Measurements from ENCODE around the gene RAD9A.
"Not testable (repeated sequence)": the region's sequence is repeated elsewhere in the genome, so short reads cannot be mapped to it uniquely, and the experiment has no call there.

Gene RAD9A

DNA sequence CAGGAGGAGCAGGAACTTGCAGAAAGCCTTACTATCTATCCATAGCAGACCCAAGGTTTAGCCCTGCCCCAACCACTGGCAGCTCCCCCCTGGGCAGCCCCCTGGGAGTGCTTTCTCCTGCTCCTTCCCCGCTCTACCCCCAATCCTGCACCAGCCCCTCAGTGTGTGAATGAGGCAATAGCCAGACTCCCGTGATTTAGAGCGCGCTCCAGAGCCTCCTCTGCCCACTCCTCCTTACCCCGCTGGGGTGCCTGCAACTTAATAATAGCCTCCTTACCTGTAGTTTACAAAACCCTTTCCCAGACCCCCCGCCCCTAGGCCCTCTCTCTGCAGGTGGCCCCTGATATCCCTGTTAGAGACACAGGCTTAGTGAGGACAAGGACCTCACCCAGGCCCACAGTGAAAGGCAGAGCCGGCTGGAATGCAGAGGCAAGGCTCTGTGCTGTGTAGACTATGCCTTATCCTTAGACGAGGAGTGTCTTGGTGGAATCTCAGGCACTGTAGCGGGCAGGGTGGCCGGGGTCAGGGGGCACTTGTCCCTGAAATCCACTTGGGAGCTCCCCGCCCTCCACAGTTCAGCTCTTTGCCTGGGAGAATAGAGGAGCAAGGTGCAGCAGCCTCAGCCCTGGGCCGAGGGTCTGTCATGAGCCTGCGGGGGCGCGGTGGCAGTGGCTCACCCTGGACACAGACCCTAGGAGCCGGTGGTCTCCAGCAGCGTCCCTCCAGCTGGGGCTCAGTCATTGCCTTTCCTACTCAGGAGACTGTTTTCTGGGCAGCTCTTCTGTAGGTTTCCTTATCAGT lies 19.4 kb downstream of the RAD9A start:
- no peak for DNase-seq

DNA sequence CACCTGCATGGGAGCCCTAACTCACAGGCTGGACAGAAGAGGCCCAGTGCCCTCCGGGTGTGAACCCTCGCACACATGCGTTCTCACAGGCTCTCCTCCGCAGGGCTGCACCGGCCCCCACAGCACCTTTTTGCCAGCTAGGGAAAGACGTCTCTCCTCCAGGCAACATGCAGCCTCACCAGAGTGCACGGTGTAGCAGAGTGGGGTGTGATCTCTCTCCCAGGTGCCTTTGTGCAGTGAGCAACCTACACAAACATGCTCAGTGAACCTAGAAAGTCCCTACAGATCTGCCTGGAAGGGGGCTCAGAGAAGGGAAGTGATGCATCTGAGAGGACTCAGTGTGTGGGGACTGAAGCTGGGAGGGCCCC lies 20.0 kb downstream of the RAD9A start:
- no peak for DNase-seq

- no peak for DNase-seq
Observed at GRCh38 chr11:67412495-67413179, 20.9 kb downstream of the RAD9A start.

DNA sequence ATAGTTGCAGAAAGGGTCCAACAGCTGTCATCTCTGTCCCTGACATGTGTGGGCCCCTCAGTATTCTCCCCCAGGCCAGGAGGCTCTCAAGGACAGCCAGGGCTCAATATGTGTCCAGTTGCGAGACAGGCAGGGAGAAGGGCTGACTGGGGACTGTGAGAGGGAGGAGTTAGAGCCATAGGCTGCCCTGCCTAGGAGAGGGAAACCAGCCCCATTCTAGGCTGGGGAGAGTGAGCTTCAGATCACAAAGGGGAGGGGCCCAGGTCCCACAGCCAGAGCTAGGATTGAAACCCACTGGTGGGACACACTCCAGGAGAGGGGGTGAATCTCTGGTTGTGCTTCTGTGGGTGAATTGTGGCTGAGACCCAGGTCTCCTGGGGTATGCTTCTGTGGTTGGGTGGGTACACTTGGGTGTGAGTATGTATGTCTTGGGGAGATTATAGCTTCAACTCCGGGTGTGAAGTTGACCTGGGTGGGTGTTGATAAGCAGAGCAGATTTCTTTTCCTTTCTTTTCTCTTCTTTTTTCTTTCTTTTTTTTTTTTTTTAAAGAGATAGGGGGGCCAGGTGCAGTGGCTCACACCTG lies 21.6 kb downstream of the RAD9A start:
- DNase-seq, result peak in 1 of 2 donors; percentile 27

GRCh38 chr11:67415501-67416304 lies 23.9 kb downstream of the RAD9A start, which contains the start of gene CARNS1:
CARNS1 (plus strand) TSS chr11:67415678; CDS start chr11:67416200, 522 bp downstream.
- peak in 1 of 2 donors; percentile 91 for DNase-seq

GRCh38 chr11:67416416-67417335 lies 24.9 kb downstream of the RAD9A start:
- DNase-seq, result no peak

GRCh38 chr11:67417425-67417824 lies 25.6 kb downstream of the RAD9A start:
- DNase-seq, result no peak

- DNase-seq, result no peak
Observed at GRCh38 chr11:67418476-67419281, 26.9 kb downstream of the RAD9A start.

DNA sequence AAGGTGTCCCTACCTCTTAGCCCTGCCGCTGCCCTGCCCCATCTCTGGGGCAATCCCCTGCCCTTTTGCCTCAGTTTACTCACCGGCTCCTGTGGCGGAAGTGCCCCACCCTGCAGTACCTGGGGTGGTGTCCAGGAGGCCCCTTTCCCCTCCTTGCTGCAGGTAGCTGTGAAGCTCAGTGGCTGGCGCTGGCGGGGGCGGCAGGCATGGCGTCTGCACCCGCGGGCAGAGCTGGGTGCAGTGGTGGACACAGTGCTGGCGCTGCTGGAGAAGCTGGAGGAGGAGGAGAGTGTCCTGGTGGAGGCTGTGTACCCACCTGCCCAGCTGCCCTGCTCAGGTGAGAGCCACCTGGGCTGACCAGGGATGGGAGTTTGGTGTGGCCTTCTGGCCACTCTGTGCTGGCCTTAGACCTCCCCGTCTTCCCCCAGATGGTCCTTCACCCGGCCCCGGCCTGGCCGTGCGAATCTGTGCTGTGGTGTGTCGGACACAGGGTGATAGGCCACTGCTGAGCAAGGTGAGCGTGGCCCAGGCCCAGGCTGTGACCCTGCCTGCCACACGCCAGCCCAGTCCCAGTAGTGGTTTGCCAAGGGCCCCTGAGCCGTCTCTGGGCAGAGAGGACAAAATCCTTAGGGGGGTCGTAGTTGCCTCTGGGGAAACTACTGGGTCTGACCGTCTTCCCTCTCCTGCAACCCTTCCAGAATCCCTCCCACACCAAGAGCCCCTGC lies 27.7 kb downstream of the RAD9A start:
- DNase-seq, result no peak

DNA sequence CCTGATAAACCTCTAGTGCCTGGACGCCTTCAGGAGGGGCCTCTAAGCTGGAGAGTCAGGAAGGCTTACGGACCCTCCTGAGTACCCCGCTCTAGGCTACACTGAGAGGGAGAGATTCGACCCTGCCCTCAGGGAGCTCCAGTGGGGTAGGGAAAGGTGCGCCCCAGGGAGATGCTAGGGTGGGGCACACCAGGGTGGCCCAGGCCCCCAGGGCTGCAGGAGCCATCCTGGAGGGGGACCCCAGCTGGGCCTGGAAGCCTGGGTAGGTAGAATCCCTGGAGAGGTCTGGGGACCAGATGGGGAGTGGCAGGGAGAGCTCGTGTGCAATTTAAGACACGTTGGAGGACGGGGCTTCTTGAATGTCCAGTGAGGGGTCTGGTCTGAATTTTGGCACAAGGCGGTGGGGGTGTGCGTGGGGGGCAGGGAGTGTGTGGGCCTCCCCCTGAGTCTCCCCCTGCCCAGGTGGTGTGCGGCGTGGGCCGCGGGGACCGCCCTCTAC lies 28.4 kb downstream of the RAD9A start:
- no peak for DNase-seq

GRCh38 chr11:67420646-67421429 lies 29.1 kb downstream of the RAD9A start:
- peak; percentile 75 to 87 for DNase-seq

DNA sequence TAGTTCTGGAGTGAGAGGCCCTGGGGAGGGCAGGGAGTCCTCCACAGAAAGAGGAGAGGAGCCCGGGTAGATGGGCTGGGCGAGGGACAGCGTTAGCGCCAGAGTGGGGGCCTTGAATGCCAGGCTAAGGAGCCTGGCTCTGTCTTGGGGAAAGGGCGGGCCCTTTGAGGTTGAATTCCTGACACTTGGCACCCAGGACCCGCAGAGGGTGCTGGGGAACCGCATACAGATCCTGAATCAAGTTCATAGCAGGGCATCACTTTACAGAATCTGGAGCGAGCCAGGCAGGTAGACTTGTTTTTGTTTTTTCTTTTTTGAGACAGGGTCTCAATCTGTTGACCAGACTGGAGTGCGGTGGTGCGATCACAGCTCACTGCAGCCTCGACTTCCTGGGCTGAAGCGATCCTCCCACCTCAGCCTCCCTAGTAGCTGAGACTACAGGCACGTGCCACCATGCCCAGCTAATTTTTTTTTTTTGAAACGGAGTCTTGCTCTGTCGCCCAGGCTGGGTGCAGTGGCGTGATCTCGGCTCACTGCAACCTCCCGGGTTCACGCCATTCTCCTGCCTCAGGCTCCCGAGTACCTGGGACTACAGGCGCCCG lies 29.7 kb downstream of the RAD9A start:
- DNase-seq, result no peak

GRCh38 chr11:67422891-67423290 lies 31.1 kb downstream of the RAD9A start:
- no peak for DNase-seq

- no peak for DNase-seq
Observed at GRCh38 chr11:67423466-67423865, 31.7 kb downstream of the RAD9A start.

GRCh38 chr11:67423891-67424613 lies 32.3 kb downstream of the RAD9A start:
- no peak for DNase-seq

DNA sequence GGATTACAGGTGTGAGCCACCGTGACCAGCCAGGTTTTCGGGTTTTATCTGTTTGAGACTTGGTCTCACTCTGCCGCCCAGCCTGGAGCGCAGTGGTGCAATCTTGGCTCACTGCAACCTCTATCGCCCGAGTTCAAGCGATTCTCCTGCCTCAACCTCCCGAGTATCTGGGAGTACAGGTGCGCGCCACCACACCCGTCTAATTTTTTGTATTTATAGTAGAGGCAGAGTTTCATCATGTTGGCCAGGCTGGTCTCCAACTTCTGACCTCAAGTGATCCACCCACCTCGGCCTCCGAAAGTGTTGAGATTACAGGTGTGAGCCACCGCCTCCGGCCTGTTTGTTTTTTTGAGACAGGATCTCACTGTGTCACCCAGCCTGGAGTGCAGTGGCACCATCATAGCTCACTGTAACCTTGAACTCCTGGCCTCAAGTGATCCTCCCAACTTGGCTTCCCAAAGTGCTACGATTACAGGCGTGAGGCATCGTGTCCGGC lies 35.6 kb downstream of the RAD9A start:
- not testable (repeated sequence) for DNase-seq

DNA sequence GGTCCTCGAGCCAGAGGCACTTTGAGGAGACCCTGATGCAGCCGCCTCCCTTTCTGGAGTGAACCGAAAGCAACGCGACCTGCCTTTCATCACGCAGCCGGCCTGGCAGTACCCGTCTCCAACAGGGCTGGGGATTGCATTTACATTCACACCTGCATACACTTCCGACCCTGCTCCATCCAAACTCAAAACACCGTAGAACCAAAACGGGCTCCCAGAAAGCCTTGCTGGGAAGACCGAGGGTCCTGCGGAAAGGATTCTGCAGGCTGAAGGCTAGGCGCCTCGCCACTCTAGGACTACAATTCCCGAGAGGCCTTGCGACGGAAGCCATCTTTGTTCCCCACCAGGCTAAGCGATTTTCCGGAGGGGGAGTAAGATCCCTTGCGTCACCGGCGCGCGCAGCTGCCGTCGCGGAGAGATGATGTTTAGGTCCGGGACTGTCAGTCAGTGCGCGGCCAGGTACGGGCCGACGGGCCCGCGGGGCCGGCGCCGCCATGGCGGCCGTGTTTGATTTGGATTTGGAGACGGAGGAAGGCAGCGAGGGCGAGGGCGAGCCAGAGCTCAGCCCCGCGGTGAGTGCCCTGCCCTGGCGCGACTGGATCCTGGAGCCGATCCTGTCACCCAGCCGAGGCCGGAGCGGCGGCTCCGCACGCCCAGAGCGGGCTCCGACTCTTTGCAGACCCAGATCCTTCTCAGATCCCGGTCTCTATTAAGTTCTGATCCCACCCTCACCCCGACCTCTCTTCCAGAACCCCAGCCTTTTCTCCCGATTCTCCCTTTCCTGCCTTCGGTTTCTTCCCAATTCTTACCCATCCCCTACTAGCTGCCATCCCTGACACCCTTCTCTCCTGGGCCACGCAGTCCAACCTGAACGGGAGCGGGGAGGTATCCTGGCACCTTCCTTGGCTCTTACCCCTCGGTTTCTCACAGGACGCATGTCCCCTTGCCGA lies 36.5 kb downstream of the RAD9A start, which contains the start of gene RPS6KB2:
Gene RPS6KB2, plus strand, starts transcription at position 443 of the 950 bp plus-strand sequence. Its CDS starts 52 bp downstream, at position 495.
- peak; percentile 96 to 97 for DNase-seq

Measured in hippocampal formation (tissue), 2 donors.